SK-N-SH (cell line): Measurements from ENCODE around the gene FCHSD2. TPM values are rescaled to one million over a fixed set of nuclear protein-coding genes. Genes with fewer than 3 reads are reported as not detected.
"Not testable (repeated sequence)": the region's sequence is repeated elsewhere in the genome, so short reads cannot be mapped to it uniquely, and the experiment has no call there.

ENCODE experiments used
- CTCF ChIA-PET: fragments of 300-600, 350-600 bp; formaldehyde crosslinking; extraction: SDS; loops from one replicate; lab custom pipeline; 2021; lab: Yijun Ruan, JAX
- POLR2A ChIA-PET: fragments of 350-600 bp; sonication (Branson Sonifier 250); formaldehyde crosslinking; extraction: SDS; loops from one replicate; lab custom pipeline; 2020; ENCODE audit warnings: antibody characterized with exemption, inconsistent platforms; lab: Yijun Ruan, JAX
- DNase-seq: peaks from one replicate; pipeline ENCODE4 v3.0.0; 2012
- H2AFZ ChIP-seq: fragments of 200-600 bp; sonication (generic); 2 replicates; pipeline ENCODE4 v1.8.1; 2016; ENCODE audit warnings: antibody characterized with exemption, mild to moderate bottlenecking, low read depth
- H3F3A ChIP-seq: fragments of 200-600 bp; sonication (generic); replicated peaks from 2 replicates; pipeline ENCODE3; 2016; ENCODE audit warnings: antibody characterized with exemption, mild to moderate bottlenecking; ENCODE audit not compliant: insufficient read depth
- H3K27ac ChIP-seq, 2 experiments: fragments of 200-500 bp in 1 of 2; fragments of 200-600 bp in 1 of 2; sonication (Bioruptor generic) in 1 of 2; sonication (generic), shearing (Covaris generic) in 1 of 2; 2 replicates each; pipeline versions ENCODE4 v1.5.1 to v1.6.1; 2014 to 2016; ENCODE audit warnings: low read depth in 2 of 2, inconsistent platforms in 1 of 2, low read length in 1 of 2, mild to moderate bottlenecking in 1 of 2, mixed read lengths in 1 of 2
- H3K27me3 ChIP-seq: fragments of 200-600 bp; sonication (generic), shearing (Covaris generic); 2 replicates; pipeline ENCODE4 v1.6.1; 2016; ENCODE audit warnings: mixed run types; ENCODE audit not compliant: insufficient read depth
- H3K36me3 ChIP-seq, 2 experiments: fragments of 200-500 bp in 1 of 2; fragments of 200-600 bp in 1 of 2; sonication (Bioruptor generic) in 1 of 2; sonication (generic) in 1 of 2; replicated peaks in 1 of 2; 2 replicates each; pipeline versions ENCODE3 to v1.5.1; 2014 to 2016; ENCODE audit warnings: low read length in 1 of 2, mild to moderate bottlenecking in 1 of 2; ENCODE audit not compliant: insufficient read depth in 2 of 2, control insufficient read depth in 1 of 2
- H3K4me1 ChIP-seq, 2 experiments: fragments of 200-500 bp in 1 of 2; fragments of 200-600 bp in 1 of 2; sonication (Bioruptor generic) in 1 of 2; sonication (generic), shearing (Covaris generic) in 1 of 2; 2 replicates each; pipeline versions ENCODE4 v1.5.1 to v1.6.1; 2014 to 2016; ENCODE audit warnings: low read depth in 1 of 2, low read length in 1 of 2, mixed run types in 1 of 2; ENCODE audit not compliant: insufficient read depth in 2 of 2, control insufficient read depth in 1 of 2
- H3K4me2 ChIP-seq: fragments of 200-600 bp; sonication (generic), shearing (Covaris generic); 2 replicates; pipeline ENCODE4 v1.6.1; 2017; ENCODE audit warnings: mixed run types
- H3K4me3 ChIP-seq, 2 experiments: fragments of 200-500 bp in 1 of 2; fragments of 200-600 bp in 1 of 2; sonication (Bioruptor generic) in 1 of 2; sonication (generic), shearing (Covaris generic) in 1 of 2; 2 replicates each; pipeline versions ENCODE4 v1.5.1 to v1.8.1; 2014 to 2016; ENCODE audit warnings: low read depth in 2 of 2, inconsistent platforms in 1 of 2, low read length in 1 of 2, mild to moderate bottlenecking in 1 of 2, mixed read lengths in 1 of 2, moderate library complexity in 1 of 2
- H3K79me2 ChIP-seq: fragments of 200-600 bp; sonication (generic); 2 replicates; pipeline ENCODE4 v1.8.1; 2017; ENCODE audit warnings: mild to moderate bottlenecking; ENCODE audit not compliant: insufficient read depth
- H3K9ac ChIP-seq: fragments of 200-600 bp; sonication (generic); 2 replicates; pipeline ENCODE4 v1.6.1; 2017; ENCODE audit warnings: mixed run types
- H3K9me2 ChIP-seq: fragments of 200-600 bp; sonication (generic); 2 replicates; pipeline ENCODE4 v1.6.1; 2017; ENCODE audit warnings: mixed run types
- H3K9me3 ChIP-seq: fragments of 200-600 bp; sonication (generic); 2 replicates; pipeline ENCODE4 v1.6.1; 2017; ENCODE audit warnings: mixed run types, mild to moderate bottlenecking, moderate library complexity
- H4K20me1 ChIP-seq: fragments of 200-600 bp; sonication (generic); 2 replicates; pipeline ENCODE4 v1.6.1; 2017; ENCODE audit warnings: mild to moderate bottlenecking, mixed run types; ENCODE audit not compliant: insufficient read depth
- CHD2 ChIP-seq: fragments of 150-350 bp; IDR thresholded peaks from 2 replicates; pipeline ENCODE4 v1.6.1; 2018; ENCODE audit warnings: low read length; ENCODE audit not compliant: partially characterized antibody
- EZH2phosphoT487 ChIP-seq: fragments of 200-600 bp; sonication (generic); IDR thresholded peaks from 2 replicates; pipeline ENCODE4 v1.6.1; 2017; ENCODE audit warnings: low read depth, mixed run types, mild to moderate bottlenecking, antibody characterized with exemption, moderate library complexity, borderline replicate concordance
- FOXJ3 ChIP-seq: sonication (generic); formaldehyde crosslinking; IDR thresholded peaks from 2 replicates; pipeline ENCODE4 v1.5.1; 2020; ENCODE audit warnings: mild to moderate bottlenecking, missing genetic modification reagents
- FOXM1 ChIP-seq: IDR thresholded peaks from 2 replicates; pipeline ENCODE4 v1.4.0; 2012; ENCODE audit warnings: low read depth, mild to moderate bottlenecking
- MXI1 ChIP-seq: IDR thresholded peaks from 2 replicates; pipeline ENCODE4 v1.6.1; 2012; ENCODE audit warnings: mild to moderate bottlenecking, low read depth, low read length, improper control_type of control experiment
- RAD21 ChIP-seq: IDR thresholded peaks from 2 replicates; pipeline ENCODE4 v1.6.1; 2012; ENCODE audit warnings: mild to moderate bottlenecking, low read length
- RFX5 ChIP-seq: IDR thresholded peaks from 2 replicates; pipeline ENCODE4 v1.6.1; 2012; ENCODE audit warnings: mild to moderate bottlenecking, improper control_type of control experiment, low read length
- TAF1 ChIP-seq: IDR thresholded peaks from 2 replicates; pipeline ENCODE4 v1.6.1; 2012; ENCODE audit warnings: low read depth, mild to moderate bottlenecking, low read length, moderate library complexity, borderline replicate concordance
- TEAD4 ChIP-seq: IDR thresholded peaks from 2 replicates; pipeline ENCODE4 v1.4.0; 2012; ENCODE audit warnings: mild to moderate bottlenecking, borderline replicate concordance; ENCODE audit not compliant: insufficient read depth
- WGBS: methylation state at CpG from one replicate; pipeline ENCODE4 v1.1.6; 2017; ENCODE audit warnings: low lambda C conversion rate; 5-methylcytosine and 5-hydroxymethylcytosine counted together
- polyA plus RNA-seq, 3 experiments: library from polyadenylated mRNA; depleted of rRNA; stranded (reverse); fragments of >200 nt; gene quantifications; 2 replicates each; pipeline ENCODE4 v1.2.3, GENCODE V29; 2012
- TF ChIP-seq, protein P1 (sequence below): fragments of 200-600 bp; sonication (generic); IDR thresholded peaks from 2 replicates; pipeline ENCODE4 v1.6.1; 2017; ENCODE audit warnings: antibody characterized with exemption, mild to moderate bottlenecking, moderate library complexity
- TF ChIP-seq, protein P2 (sequence below): IDR thresholded peaks from 2 replicates; pipeline ENCODE4 v1.4.0; 2012; ENCODE audit warnings: low read depth, borderline replicate concordance
- TF ChIP-seq, protein P3 (sequence below): IDR thresholded peaks from 2 replicates; pipeline ENCODE4; 2012

Gene FCHSD2
- polyA plus RNA-seq, 1 of the 3 experiments (the other 2 are of a cell fraction): 10.4 TPM

DNA sequence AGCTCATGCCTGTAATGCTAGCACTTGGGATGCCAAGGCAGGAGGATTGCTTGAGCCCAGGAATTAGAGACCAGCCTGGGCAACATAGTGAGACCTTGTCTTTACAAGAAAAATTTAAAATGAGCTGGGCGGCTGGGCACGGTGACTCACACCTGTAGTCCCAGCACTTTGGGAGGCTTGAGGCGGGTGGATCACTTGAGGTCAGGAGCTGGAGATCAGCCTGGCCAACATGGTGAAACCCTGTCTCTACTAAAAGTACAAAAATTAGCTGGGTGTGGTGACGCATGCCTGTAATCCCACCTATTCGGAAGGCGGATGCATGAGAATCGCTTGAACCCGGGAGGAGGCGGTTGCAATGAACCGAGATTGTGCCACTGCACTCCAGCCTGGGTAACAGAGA lies 330.4 kb downstream of the FCHSD2 start:
- not testable (repeated sequence) for H3K27ac ChIP-seq, DNase-seq
- 92% methylated on average over 10 of the region's 10 CpGs for WGBS

DNA sequence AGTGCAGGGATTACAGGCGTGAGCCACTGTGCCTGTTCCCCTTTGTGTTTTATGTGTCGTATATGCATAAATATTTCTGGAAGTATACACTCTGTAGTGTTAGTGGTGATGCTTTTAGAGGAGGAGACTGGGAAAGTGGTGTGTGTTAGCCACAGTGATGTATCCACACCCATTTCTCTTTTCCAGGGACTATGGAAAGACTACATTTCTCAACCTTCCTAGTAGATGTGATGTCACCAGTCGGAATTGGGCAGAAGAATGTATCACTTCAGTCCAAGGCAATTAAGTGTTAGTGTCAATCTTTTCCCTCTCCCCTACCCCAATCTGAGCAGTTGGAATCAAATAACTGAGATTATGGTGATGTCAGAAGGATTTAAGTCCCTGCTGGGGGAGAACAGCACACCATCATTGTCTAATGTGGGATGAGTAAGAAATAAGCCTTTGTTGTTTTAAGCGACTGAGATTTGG lies 333.8 kb downstream of the FCHSD2 start:
- H3K4me1 ChIP-seq: peaks cover 0 to 13% of the 10 kb centered on the region in 2 experiments; a peak in 2 of 4 replicates
- no peaks in the 10 kb centered on the region for H3K9me3 ChIP-seq
- no peak overlapping the region for H2AFZ ChIP-seq
- no peak overlapping the region for H3K4me2 ChIP-seq
- H4K20me1 ChIP-seq: no peaks in the 10 kb centered on the region
- peaks cover 22% of the 10 kb centered on the region; the same call in 1 of the 2 replicates for H3K79me2 ChIP-seq
- no peak for DNase-seq
- TF ChIP-seq TAF1 (no peak), EZH2phosphoT487 (no peak), CHD2 (no peak), FOXM1 (no peak), MXI1 (no peak), RAD21 (no peak), RFX5 (no peak), FOXJ3 (CRISPR knock-in tag) (no peak), TEAD4 (no peak)
- TF ChIP-seq, protein P1, sequence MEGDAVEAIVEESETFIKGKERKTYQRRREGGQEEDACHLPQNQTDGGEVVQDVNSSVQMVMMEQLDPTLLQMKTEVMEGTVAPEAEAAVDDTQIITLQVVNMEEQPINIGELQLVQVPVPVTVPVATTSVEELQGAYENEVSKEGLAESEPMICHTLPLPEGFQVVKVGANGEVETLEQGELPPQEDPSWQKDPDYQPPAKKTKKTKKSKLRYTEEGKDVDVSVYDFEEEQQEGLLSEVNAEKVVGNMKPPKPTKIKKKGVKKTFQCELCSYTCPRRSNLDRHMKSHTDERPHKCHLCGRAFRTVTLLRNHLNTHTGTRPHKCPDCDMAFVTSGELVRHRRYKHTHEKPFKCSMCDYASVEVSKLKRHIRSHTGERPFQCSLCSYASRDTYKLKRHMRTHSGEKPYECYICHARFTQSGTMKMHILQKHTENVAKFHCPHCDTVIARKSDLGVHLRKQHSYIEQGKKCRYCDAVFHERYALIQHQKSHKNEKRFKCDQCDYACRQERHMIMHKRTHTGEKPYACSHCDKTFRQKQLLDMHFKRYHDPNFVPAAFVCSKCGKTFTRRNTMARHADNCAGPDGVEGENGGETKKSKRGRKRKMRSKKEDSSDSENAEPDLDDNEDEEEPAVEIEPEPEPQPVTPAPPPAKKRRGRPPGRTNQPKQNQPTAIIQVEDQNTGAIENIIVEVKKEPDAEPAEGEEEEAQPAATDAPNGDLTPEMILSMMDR: no peak
- TF ChIP-seq, protein P2, sequence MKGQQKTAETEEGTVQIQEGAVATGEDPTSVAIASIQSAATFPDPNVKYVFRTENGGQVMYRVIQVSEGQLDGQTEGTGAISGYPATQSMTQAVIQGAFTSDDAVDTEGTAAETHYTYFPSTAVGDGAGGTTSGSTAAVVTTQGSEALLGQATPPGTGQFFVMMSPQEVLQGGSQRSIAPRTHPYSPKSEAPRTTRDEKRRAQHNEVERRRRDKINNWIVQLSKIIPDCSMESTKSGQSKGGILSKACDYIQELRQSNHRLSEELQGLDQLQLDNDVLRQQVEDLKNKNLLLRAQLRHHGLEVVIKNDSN: no peak
- TF ChIP-seq, protein P3, sequence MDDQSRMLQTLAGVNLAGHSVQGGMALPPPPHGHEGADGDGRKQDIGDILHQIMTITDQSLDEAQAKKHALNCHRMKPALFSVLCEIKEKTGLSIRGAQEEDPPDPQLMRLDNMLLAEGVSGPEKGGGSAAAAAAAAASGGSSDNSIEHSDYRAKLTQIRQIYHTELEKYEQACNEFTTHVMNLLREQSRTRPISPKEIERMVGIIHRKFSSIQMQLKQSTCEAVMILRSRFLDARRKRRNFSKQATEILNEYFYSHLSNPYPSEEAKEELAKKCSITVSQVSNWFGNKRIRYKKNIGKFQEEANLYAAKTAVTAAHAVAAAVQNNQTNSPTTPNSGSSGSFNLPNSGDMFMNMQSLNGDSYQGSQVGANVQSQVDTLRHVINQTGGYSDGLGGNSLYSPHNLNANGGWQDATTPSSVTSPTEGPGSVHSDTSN: no peak
- no peak overlapping the region for H3K4me3 ChIP-seq
- no peak overlapping the region for H3K27ac ChIP-seq
- no peaks in the 10 kb centered on the region for H3K9me2 ChIP-seq
- ChIA-PET POLR2A (no interaction called here), CTCF (interaction anchor here (1.1 to 1.5 kb wide), 2 partner anchors 23 to 83 kb away, joined by 3 read pairs; no protein-coding TSS in a partner anchor)
- no peaks in the 10 kb centered on the region for H3K27me3 ChIP-seq
- H3F3A ChIP-seq: peaks cover 5% of the 10 kb centered on the region
- no peak overlapping the region for H3K9ac ChIP-seq
- WGBS: 98% methylated on average over 4 of the region's 4 CpGs
- no peaks in the 10 kb centered on the region for H3K36me3 ChIP-seq

More for the DNA sequence above, 330.4 kb downstream of the FCHSD2 start:
- H3K9me2 ChIP-seq, H2AFZ ChIP-seq, H4K20me1 ChIP-seq, H3K36me3 ChIP-seq, H3K27me3 ChIP-seq, H3K9ac ChIP-seq, H3F3A ChIP-seq, H3K9me3 ChIP-seq, POLR2A ChIA-PET: not testable (repeated sequence)
- Histone ChIP-seq H3K4me3 (peak overlapping the region in 1 of 2 experiments; percentile 6; a peak in 1 of 4 replicates), H3K4me1 (peaks cover 8 to 32% of the 10 kb centered on the region in 2 experiments; a peak in 2 of 4 replicates), H3K4me2 (0 out of 2 replicates have a peak overlapping the region, but pooled peaks have one; percentile 97), H3K79me2 (peaks cover 25% of the 10 kb centered on the region; the same call in 1 of the 2 replicates)
- CTCF ChIA-PET: interaction anchor here (0.6 to 5.4 kb wide), 5 partner anchors 18 to 945 kb away, joined by 3 to 33 read pairs (median 5); partner anchors contain the start of gene STARD10
